Small intestine (tissue), 7 donors: Measurements from ENCODE around the gene WNK4. TPM values are rescaled to one million over a fixed set of nuclear protein-coding genes. Genes with fewer than 3 reads are reported as not detected.

Experiments used
- DNase-seq, 2 donors: peaks; one replicate each; pipeline versions ENCODE4 v3.0.0 to v3.0.0-alpha.2; 2013
- FAIRE-seq: peaks from 2 replicates; lab custom pipeline; 2012; peaks lifted over from hg19 to GRCh38; lab: Jason Lieb, UNC
- H3K27ac ChIP-seq, 3 donors: one replicate each; pipeline ENCODE4 v1.5.1; 2013; ENCODE audit warnings: low read length in 2 of 3, mild to moderate bottlenecking in 2 of 3, control low read depth in 1 of 3, inconsistent platforms in 1 of 3, low read depth in 1 of 3, moderate library complexity in 1 of 3
- H3K27me3 ChIP-seq, 3 donors: one replicate each; pipeline ENCODE4 v1.6.1; 2013; ENCODE audit warnings: low read length in 3 of 3, inconsistent platforms in 1 of 3; ENCODE audit not compliant: control insufficient read depth in 3 of 3, insufficient read depth in 3 of 3
- H3K36me3 ChIP-seq, 3 donors: one replicate each; pipeline ENCODE4 v1.6.1; 2013; ENCODE audit warnings: low read length in 3 of 3, inconsistent platforms in 1 of 3, low read depth in 1 of 3, mild to moderate bottlenecking in 1 of 3, moderate library complexity in 1 of 3; ENCODE audit not compliant: control insufficient read depth in 3 of 3, insufficient read depth in 2 of 3
- H3K4me1 ChIP-seq, 3 donors: one replicate each; pipeline ENCODE4 v1.6.1; 2013; ENCODE audit warnings: low read length in 2 of 3, inconsistent platforms in 1 of 3, low read depth in 1 of 3, mild to moderate bottlenecking in 1 of 3, moderate library complexity in 1 of 3; ENCODE audit not compliant: control insufficient read depth in 3 of 3, insufficient read depth in 2 of 3
- H3K4me3 ChIP-seq, 3 donors: one replicate each; pipeline ENCODE4 v1.5.1; 2013; ENCODE audit warnings: low read length in 3 of 3, control low read depth in 1 of 3, inconsistent platforms in 1 of 3, low read depth in 1 of 3, mild to moderate bottlenecking in 1 of 3, moderate library complexity in 1 of 3
- H3K9me3 ChIP-seq, 2 donors: one replicate each; pipeline ENCODE4 v1.6.1; 2013; ENCODE audit warnings: low read depth in 1 of 2, low read length in 1 of 2; ENCODE audit not compliant: control insufficient read depth in 2 of 2, insufficient read depth in 1 of 2
- WGBS, 3 donors: extraction: QIAGEN DNeasy Blood & Tissue Kit; methylation state at CpG; one replicate each; pipeline ENCODE4 v1.1.7; 2013; 5-methylcytosine and 5-hydroxymethylcytosine counted together
- polyA plus RNA-seq, 4 donors: library from polyadenylated mRNA; stranded (reverse) in 3 of 4; unstranded in 1 of 4; fragments of 200-250 nt in 3 of 4; fragments of 120-200 nt in 1 of 4; gene quantifications; one replicate each; pipeline versions ENCODE4 v1.2.1 to v1.2.3, GENCODE V29; 2013
- donor health status: healthy with polysubstance abuse.
- donor health status: control.
- donor health status: control.
- donor health status: Bipolar disorder and iron deficiency.
- donor health status: healthy.

Gene WNK4
- polyA plus RNA-seq, 4 donors, result 0.67 to 25.6 (median 1.5) TPM

DNA sequence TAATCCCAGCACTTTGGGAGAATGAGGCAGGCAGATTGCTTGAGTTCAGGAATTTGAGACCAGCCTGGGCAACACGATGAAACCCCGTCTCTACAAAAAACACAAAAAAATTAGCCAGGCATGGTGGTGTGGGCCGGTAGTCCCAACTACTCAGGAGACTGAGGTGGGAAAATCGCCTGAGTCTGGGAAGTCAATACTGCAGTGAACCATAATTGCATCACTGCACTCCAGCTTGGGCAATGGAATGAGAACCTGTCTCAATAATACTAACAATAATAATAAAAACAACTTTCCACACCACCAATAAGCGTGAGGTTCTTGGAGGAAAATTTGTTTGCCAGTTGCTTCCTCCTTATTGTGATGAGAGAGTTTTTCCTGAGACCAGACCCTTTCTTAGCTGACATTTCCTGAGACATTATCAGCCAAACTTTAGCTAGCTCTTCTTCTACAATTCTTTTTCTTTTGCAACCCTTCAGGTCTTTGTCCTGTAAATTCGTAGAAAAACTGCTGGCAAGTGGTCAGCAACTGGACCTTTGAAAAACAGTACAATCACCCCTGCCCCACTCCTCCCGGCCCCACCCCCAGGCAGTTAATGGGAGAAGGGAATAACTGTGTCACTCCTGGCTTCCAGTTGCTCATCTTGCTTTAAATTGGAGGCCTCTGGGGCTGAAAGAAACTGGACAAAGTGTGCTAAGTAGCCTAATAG lies 32.1 kb upstream of the WNK4 start:
- Histone ChIP-seq H3K27me3 (peaks cover 0 to 3% (median 0%) of the 10 kb centered on the region in 3 donors), H3K27ac (peak overlapping the region in 1 of 3 donors; percentile 50), H3K9me3 (peaks cover 0 to 3% of the 10 kb centered on the region in 2 donors), H3K4me3 (no peak overlapping the region), H3K36me3 (no peaks in the 10 kb centered on the region), H3K4me1 (peaks cover 0 to 13% (median 2%) of the 10 kb centered on the region in 3 donors)
- DNase-seq (no peak), FAIRE-seq (no peak)
- WGBS, 3 donors, result 65 to 76% (median 72%) methylated on average over 7 of the region's 7 CpGs

DNA sequence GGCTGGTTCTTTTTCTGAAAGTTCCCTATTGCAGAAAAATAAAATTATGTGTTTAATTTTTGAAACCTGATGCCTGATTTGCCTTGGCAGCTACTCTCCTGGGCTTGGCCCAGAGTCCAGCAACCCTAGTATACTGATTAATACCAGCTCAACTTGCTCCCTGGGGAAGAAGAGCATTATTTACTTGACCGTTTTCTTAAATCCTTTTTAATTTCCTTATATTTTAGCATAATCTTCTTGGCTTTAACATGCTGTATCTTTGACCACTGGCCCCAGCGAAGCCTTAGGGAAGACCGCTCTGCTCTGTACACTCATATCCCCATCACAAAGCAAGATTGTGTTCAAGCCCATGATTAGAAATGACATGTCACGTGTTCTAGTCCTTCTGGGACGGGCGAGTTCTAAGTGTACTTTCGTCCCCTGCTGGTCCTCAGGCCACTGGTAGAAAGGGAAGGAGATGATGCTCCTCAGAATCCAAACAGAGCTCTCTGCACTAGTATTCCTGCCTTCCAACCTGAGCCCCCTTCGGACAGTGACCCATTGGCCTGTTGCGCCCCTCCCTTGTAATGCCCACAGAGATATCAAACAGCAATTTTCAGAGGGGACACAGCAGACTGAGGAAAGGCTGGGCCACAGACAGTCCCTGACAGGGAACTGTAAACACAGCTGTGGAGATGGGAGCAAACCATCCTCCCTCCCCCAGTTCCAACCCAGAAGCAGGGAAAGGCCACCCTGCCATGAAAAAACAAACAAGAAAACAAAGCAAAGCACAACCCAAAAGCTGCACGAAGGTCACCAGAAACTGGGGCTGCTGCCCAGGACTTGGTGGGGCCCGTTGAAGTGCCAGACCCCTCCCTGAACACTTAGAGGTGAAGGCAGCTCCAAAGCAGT lies 31.3 kb upstream of the WNK4 start:
- Histone ChIP-seq H3K27me3 (peaks cover 0 to 3% (median 0%) of the 10 kb centered on the region in 3 donors), H3K9me3 (peaks cover 0 to 3% of the 10 kb centered on the region in 2 donors), H3K4me1 (peaks cover 0 to 5% (median 0%) of the 10 kb centered on the region in 3 donors), H3K36me3 (no peaks in the 10 kb centered on the region), H3K27ac (peak overlapping the region in 1 of 3 donors; percentile 50), H3K4me3 (no peak overlapping the region)
- FAIRE-seq (no peak), DNase-seq (no peak)
- WGBS, 3 donors, result 65 to 82% (median 78%) methylated on average over 11 of the region's 11 CpGs

DNA sequence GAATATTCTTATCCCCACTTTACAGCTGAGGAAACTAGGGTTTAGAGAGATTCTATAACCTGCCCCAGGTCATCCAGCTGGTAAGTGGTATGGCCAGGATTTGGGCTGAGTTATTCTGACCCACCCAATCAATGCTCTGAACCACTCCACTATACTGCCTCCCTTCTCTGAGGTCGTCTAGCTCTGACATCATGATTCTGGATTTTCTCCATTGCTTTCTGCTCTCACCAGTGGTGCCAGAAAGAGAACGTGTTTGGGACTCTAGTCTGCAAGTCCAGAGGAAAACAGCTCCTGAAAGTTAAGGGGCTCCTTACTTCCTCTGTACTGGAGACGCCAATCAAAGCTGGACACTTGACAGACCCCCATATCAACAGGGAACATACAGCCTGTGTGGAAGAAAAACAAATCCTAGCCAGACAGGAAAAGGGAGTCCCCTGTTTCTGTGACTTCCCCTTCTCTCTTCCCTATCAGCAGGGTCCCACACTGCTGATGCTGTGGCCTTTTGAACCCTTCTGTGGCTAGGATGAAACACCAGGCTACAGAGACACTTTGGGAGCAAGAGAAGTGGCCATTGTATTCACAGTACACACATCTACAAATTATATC lies 29.6 kb upstream of the WNK4 start:
- H3K4me3 ChIP-seq, result no peak overlapping the region
- no peaks in the 10 kb centered on the region for H3K36me3 ChIP-seq
- no peaks in the 10 kb centered on the region for H3K9me3 ChIP-seq
- no peak for FAIRE-seq
- no peaks in the 10 kb centered on the region for H3K4me1 ChIP-seq
- peak overlapping the region in 1 of 3 donors; percentile 63 for H3K27ac ChIP-seq
- H3K27me3 ChIP-seq, result no peaks in the 10 kb centered on the region
- DNase-seq, result no peak
- 36 to 57% (median 43%) methylated on average over 3 of the region's 3 CpGs for WGBS, 3 donors

DNA sequence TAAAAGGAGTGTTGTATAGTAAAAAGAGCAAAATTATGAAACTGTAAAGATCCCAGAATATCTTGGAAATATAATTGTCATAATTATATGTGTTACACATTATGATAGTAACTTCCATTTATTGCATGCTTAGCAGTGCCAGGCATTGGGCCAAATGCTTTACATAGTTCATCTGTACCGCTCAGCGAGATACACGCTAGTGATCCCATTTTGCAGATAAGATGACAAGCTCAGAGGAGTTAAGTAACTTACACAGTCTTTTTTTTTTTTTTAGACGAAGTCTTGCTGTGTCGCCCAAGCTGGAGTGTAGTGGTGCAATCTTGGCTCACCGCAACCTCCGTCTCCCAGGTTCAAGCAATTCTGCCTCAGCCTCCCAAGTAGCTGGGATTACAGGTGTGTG lies 28.8 kb upstream of the WNK4 start:
- Histone ChIP-seq H3K27me3 (no peaks in the 10 kb centered on the region), H3K9me3 (no peaks in the 10 kb centered on the region), H3K27ac (no peak overlapping the region), H3K36me3 (no peaks in the 10 kb centered on the region), H3K4me3 (no peak overlapping the region), H3K4me1 (no peaks in the 10 kb centered on the region)
- DNase-seq (no peak), FAIRE-seq (no peak)
- WGBS, 3 donors, result 56 to 65% (median 59%) methylated on average over 7 of the region's 7 CpGs

DNA sequence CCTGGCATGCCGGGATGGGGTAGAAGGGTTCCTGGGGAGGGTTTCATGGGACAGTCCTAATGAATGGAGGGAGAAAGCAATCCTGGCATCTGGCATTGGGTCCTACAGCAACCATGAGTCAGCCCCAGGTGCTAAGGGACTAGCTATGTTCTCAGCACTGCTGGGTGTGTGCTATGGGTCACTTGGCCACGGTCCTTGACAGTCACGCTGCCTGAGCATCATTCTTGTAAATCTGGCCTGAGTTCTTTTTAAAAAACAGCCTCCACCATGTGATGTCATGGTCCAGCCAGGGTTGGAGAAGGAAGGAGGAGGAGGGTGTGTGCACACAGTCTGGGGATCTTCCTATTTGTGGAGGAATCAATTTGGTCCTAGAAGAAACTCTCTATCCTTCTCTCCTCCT lies 25.6 kb upstream of the WNK4 start:
- DNase-seq (no peak), FAIRE-seq (no peak)
- 58 to 73% (median 69%) methylated on average over 3 of the region's 3 CpGs for WGBS, 3 donors

DNA sequence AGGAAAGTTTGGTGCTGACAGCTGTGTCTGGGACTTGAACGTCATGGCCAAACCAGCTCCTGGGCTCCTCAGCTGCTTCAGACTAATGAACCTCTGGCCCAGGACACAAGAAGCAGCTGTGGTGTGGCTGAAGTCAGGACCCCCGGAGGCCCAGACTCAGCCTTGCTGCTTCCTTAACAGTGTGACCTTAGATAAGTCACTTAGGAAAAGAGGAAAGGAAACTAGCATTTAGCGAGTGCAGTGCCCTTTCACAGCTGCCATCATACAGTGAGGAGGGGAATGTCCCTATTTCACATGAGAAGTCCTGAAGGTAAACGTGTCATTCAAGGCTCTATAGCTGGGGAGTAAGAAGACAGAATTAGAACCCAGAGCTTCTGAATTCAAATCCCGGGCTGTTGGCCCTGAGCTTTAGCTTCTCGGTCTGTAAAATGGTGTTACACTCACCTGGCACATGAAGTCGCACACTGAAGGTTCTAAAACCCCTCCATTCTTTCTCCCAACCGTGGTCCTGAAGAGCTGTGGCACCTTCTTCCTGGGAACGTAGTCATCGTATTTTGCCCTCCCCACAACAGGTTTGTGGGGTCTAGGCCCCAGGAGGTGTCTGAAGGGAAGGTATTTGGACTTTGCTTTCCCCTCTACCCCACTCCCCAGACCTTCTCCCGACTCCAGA lies 20.3 kb upstream of the WNK4 start:
- Histone ChIP-seq H3K27me3 (peaks cover 0 to 12% (median 3%) of the 10 kb centered on the region in 3 donors), H3K36me3 (no peaks in the 10 kb centered on the region), H3K27ac (no peak overlapping the region), H3K9me3 (no peaks in the 10 kb centered on the region), H3K4me1 (peaks cover 0 to 22% (median 0%) of the 10 kb centered on the region in 3 donors), H3K4me3 (peak overlapping the region in 2 of 3 donors; percentile 50 to 57)
- FAIRE-seq (no peak), DNase-seq (no peak)
- WGBS, 3 donors, result 29 to 43% (median 38%) methylated on average over 11 of the region's 11 CpGs

More for the DNA sequence above, 25.6 kb upstream of the WNK4 start:
- H3K27ac ChIP-seq, result no peak overlapping the region
- no peak overlapping the region for H3K4me3 ChIP-seq
- H3K9me3 ChIP-seq, result no peaks in the 10 kb centered on the region
- H3K27me3 ChIP-seq, result no peaks in the 10 kb centered on the region
- no peaks in the 10 kb centered on the region for H3K36me3 ChIP-seq
- peaks cover 0 to under 1% (median 0%) of the 10 kb centered on the region in 3 donors for H3K4me1 ChIP-seq

DNA sequence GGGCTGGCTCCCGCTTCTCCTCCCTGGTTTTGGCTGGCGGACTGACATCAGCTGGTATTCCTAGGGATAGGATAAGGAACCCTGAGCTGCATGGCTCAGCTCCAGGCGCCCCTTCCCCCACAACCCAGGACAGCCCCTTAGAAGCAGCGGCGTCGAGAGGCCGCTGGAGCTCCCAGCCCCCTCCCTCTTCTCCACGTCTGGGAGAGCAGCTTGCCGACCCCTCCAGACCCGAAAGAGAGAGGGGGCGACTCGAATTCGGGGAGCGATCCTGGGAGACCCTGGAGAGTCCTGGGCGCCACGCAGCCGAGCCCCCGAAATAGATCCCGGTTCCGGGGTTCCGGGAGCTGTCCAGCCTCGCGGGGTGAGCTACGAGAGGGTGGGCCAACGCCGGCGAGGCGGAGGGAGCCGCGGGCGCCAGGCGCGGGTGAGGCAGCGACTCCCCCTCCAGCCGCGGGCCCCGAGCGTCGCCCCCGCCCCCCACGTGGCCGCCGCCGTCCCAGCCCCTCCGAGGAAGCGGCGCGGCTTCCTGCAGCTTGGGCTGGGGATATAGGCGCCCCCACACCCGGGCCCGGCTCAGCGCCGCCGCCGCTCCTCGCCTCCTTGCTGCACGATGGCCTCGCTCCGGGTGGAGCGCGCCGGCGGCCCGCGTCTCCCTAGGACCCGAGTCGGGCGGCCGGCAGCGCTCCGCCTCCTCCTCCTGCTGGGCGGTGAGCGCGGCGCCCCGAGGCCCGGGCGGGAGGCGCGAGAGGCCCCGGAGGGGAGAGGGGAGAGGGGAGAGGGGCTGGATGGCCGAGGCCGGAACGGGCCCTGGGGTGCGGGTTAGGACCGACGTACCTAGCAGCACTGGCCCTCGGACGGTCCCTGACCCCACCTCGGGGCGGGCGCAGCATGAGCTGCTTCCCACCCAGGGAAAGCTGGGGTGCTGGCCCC lies 19.5 kb upstream of the WNK4 start, which contains the start of gene RAMP2:
RAMP2 (plus strand) TSS at position 576 of the 930 bp plus-strand sequence; CDS start at position 611, 35 bp downstream.
- H3K4me1 ChIP-seq, result peaks cover 0 to 22% (median 0%) of the 10 kb centered on the region in 3 donors

More for the DNA sequence above, 19.5 kb upstream of the WNK4 start, which contains the start of gene RAMP2:
- Histone ChIP-seq H3K36me3 (no peaks in the 10 kb centered on the region), H3K9me3 (no peaks in the 10 kb centered on the region), H3K4me3 (peak within 1 kb of the TSS; percentile 20 to 57 (median 50)), H3K27ac (peak within 1 kb of the TSS in 2 of 3 donors; percentile 1 to 24), H3K27me3 (peaks cover 0 to 12% (median 3%) of the 10 kb centered on the region in 3 donors)
- no peak for FAIRE-seq
- 3 to 5% (median 4%) methylated on average over 54 to 92 of the region's 92 CpGs for WGBS, 3 donors
- DNase-seq, result peak; percentile 11 to 63
